HG02885 (cell line): ENCODE results near the gene TMPRSS6.

ENCODE experiments used
- ATAC-seq: cut with Tn5 transposase; IDR thresholded peaks from one replicate; pipeline ENCODE4 v1.9.1; 2021; ENCODE audit warnings: mild to moderate bottlenecking; ENCODE audit not compliant: unreplicated experiment, poor library complexity

Gene TMPRSS6

DNA sequence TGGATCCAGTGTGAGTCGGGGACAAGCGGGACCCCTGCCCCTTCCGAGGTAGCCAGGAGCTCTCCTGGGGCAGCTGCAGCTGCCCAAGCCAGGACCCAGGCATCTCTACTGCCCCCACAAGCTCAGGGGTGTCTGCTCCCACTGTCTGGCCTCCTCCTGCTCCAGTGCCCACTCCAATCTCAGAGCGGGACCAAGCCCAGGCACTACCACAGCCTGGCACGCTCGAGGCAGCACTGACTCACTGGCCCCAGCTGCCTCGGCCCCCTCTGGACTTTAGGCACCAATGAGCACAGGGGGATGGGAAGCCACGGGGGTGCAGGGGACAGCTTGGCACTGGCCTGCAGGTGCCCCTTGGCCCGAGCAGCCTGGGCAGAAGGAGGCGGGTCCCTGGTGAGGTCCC lies 32.0 kb upstream of the TMPRSS6 start:
- no peak for ATAC-seq

DNA sequence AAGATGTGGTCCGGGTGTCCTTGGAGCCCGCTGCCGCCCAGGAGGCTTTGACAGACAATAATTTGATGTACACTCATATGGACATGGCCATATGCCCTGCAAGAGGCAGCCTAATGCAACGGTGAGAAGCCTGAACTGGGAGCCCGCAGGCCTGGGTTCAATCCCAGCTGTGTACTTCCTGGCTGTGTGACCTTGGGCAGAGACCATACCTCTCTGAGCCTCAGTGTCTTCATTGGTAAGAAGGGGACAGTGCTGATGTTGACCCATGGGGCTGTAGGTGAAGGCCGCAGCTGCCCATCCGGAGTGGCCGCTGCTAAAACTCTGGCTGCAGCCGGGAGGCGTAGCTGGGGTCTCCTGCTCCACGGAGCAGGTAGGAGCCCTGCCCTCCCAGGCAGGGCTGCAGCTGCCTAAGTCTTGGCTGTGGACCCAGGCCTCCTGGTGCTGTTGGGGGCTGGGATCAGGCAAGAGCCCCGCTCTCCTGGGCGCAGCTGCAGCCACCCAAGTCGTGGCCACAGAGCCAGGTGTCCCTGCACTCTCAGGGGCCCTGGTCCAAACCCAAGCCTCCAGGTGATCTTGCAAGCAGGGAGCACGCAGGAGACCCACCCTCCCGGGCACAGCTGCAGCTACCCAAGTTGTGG lies 31.3 kb upstream of the TMPRSS6 start:
- ATAC-seq, result no peak

DNA sequence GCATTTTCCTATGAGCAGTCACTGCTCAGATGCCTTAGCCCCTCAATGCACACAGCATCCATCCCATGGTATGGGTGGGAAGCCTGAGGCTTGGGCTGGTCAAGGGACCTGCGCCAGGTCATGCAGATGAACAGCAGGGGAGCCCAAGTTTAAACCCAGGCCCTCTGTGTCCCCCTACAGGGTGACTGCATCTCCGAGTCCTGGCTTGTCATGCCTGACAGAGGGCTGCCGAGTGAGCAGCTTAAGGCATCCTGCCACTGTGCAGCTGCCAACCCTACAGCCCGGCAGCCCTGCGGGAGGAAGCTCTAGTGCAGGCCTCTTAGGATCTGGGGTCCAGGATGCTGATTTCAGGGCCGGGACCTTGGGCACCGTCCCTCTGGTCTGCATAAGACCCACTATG lies 30.2 kb upstream of the TMPRSS6 start:
- ATAC-seq, result no peak

DNA sequence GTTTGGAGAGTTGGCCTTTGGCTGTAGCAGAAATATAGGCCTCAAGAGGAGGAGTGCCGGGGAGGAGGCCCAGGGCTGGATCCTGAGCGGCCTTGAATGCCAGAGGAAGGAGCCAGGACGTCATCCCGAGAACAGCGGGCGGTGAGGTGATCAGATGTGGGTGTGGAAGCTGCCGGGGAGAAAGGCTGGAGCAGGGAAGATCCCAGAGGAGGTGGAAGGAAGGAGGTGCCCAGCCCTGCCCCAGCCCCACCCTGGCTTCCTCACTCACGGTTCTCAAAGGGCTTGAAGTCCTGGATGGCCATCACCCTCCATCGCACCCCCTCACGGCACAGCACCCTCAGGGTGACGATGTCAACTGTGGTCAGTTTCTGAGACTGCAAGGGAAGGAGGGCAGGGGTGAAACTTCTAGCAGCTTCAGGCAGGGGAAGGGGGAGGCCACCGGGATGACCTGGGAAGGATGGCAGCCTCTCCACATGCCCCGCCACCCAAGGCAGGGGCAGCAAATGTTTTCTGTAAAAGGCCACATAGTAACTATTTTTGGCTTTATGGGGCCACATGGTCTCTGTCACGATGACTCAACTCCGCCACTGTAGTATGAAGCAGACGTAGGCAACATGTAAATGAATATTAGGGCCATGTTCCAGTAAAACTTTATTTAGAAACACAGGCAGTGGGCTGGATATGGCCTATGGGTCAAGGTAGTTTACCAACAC lies 29.5 kb upstream of the TMPRSS6 start:
- no peak for ATAC-seq

DNA sequence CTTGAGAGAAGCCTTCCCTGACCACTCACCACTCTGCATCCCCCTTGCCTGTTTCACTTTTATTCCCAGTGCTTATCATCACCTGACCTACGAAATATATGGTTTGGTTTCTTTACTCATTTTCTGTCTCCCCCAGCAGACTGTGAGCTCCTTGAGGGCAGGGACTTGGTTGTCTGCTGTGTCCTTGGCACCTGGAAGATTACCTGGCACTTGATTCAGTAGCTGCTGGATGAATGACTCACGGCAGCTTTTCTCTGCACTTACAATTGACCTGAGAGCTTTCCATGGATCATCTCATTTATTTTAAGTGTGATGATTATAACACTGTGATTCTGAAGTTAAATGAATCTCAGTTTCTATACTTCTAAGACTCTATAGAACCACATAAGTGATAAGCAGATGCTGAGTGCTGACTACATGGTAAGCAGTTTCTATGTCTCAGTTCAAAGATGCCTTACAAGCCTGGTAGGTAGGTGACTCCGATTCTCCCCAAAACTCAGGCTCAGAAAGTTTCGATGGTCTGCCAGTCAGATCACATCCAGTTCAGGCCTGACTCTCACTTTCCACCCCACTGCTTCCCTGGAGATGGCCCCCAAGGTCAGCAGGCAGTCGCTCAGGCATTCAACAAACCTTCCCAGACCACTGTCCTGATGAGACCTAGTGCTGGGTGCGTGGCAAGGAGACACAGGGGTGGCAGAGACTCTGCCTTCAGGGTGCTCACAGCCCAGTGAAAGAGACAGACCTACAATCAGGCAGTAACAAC lies 28.6 kb upstream of the TMPRSS6 start:
- ATAC-seq, result no peak

DNA sequence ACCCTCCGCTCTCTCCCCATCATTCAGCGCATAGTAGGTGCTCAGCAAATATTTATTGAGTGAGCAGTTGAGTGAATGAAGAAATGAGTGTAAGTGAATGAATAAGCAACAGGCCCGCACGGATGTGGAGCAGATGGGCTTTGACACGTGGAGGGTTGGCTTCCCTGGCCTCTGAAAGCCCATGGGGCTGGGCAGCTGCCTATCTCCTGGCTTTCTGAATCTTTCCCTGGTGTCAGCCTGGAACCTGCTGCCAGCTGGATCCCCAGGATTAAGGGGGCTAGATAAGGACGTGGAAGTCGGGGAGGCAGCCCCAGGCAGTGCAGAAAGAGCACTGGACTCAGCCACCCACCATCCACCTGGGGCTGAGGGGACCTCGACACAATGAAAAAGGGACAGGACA lies 27.6 kb upstream of the TMPRSS6 start:
- ATAC-seq, result no peak

DNA sequence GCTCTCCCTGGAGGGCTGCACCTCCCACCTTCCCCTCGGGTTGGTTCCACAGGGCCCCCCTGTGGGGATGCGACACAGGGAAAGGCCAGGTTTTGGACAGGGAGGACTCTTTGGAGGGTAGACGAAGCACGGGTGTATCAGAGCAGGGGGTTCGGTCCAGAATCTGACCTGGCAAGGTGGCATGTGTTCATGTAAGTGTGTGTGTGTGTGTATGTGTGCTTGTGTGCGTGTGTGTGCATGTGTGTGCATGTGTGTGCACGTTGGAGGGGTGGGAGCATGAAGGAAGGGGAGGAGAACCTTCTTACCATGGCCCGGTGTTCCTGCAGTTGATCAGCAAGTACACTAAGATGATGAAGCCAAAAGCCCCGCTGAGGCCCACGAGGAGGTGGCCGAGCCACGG lies 25.5 kb upstream of the TMPRSS6 start:
- no peak for ATAC-seq

DNA sequence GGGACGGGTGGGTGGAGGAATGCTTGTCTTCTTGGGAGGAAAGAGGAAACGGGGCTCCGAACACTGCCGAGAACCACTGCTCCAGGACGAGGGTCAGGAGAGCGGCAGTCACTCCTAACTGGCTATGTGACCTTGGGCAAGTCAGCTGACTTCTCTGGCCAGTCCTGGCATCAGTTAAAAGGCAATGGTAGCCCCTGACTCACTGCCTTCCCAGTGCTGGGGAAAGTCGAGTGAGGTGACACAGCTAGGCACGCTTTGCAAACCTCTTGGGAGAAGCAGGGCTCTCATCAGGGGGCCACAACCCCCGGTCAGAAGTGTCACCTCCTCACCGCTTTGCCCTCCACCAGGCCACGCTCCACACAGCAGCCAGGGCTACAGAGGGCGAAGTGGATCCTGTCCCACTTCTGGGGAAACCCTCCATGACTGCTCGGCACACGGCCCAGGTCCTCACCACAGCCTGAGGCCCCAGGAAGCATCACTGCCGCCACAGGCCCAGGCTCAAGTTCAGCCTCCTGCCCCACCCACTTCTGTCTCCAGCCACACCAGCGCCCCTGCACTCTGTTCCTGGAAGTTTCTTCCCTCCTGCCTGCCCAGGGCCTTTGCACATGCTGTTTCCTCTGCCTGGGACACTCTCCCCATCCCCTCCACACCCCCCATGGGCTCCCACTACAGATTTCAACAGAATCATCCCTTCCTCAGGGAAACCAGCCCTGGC lies 23.9 kb upstream of the TMPRSS6 start:
- no peak for ATAC-seq

DNA sequence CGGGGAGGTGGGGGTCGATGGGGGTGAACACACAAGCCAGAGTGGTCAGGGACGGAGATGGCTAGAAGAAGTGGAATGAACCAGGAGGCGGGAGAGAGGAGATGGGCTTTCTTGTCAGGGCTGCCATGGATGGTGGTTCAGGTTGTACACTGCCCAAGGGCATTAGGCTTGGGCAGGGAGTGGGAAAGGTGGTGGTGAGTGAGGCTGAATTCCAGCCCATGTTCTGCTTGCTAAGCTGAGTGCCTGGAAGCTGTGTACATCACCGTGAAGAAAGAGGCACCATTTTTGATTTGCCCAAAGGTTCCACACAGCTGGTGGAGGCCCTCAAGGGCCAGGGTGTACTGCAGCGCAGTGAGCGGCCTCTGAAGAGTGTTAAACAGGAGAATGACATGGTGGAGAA lies 23.3 kb upstream of the TMPRSS6 start:
- ATAC-seq, result no peak

DNA sequence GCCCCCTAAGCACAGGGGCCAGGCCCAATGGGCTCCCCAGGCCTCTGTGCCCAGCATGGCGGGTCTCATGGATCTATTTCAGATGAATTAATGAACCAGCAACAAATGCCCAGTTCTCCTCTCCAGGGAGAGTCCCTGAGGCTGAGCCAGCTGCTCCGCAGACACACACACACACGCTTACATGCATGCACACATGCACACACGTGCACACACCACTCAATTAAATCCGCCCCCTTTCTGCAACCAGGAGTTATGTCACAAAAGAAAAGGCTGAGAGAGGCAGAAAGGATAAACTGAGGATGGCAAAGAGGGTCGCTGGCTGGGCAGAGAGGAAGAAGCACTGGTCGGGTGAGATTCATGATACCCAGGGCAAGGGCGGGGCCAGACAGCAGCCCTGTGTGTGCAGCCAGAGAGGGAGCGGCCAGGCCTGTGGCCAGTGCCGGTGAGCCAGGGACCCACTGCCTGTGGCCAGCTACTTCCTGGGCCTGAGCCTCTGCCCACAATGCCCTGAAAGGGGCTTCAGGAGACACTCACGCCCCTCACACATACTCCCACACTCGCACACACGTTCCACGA lies 20.4 kb upstream of the TMPRSS6 start:
- ATAC-seq, result no peak

DNA sequence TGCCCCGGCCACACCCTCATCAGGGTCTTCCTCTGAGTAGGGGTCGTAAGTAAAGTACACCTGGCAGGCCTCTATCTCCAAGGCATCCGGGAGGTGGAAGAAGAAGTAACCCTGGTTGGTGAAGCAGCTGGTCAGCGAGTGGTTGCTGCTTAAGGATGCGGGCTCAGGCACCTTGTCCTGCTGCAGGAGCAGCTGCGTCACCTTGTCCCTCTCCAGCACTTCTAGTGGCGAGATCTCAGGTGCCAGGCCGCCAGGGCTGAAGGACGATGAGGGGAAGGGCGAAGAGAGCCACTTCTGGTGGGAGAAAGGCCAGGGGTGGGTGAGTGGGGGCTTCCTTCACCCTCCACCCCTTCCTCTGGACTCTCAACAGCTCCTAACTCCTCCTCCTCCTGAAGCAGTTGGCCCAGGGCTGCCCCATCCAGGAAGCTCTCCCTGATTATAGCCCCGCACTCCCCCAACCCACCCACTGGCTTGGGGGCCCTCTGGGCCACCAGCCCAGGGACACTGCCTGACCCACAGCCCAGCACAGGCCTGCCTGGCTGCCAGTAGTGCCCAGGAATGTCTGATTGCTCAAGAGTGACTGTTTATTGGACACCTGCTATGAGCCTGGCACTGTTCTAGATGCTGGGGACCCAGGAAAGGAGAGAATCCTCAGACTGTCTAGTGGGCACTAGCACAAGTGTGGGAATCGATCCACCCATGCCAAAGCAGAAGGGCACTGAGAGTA lies 19.2 kb upstream of the TMPRSS6 start:
- ATAC-seq, result no peak

DNA sequence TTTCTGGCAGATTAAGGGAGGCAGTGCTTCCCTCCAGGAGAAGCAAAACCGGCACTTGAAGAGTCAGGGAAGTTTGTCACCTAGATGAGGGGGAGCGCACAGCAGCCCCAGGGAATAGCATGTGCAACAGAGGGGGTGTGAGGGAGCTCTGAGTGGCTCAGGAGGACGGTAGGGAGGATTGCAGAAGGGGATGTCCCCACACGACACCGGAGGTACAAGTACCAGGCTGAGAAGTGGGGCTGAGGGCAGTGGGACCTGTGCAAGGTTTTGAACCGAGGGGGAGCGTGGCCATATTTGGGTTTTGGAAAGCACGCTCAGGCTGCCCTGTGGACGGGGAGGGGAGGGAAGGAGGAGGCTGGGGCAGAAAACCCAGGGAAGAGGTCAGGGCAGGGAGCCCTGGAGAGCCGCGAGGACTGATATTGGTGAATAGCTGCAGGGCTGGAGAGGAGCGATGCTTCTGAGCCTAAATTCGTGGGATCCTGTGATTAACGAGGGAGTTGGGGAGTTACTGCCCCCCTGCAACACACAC lies 17.9 kb upstream of the TMPRSS6 start:
- no peak for ATAC-seq

DNA sequence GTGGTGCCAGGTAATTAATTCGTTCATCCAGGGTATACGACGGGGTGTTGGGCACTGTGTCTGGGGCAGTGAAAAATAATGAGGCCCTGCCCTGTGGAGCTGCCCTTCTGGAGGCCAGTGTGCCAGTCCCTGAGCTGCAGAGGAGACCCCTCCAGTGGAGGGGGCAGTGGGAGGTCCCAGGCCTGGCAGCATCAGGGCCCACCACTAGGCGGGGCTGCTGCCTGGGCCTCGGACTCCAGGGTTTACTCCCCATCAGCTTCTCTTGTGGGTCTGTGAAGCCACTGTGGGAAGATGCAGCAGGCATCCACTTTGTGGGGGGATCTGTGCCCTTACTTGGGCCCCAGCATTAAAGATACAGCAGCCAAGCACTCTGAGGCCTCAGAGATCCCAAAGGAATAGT lies 17.4 kb upstream of the TMPRSS6 start:
- ATAC-seq, result no peak

DNA sequence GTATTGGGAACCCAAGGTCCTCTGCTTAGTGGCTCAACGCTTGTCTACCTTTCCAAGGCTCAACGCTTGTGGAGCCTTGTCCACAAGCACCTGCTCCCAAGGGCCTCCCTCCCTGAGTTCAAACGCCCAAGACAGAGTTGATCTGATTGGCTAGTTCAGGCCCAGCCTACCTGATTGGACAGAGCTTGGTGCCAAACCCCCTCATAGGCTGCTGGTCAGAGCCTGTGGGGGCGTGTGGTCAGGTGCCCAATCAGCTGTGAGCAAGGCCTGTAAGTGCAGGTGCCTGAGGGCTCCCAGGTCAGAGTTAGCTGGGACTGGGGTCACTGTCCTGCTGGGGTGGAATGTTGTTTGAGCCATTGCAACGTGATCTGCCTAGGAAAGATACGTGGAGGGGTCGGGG lies 16.9 kb upstream of the TMPRSS6 start:
- no peak for ATAC-seq

DNA sequence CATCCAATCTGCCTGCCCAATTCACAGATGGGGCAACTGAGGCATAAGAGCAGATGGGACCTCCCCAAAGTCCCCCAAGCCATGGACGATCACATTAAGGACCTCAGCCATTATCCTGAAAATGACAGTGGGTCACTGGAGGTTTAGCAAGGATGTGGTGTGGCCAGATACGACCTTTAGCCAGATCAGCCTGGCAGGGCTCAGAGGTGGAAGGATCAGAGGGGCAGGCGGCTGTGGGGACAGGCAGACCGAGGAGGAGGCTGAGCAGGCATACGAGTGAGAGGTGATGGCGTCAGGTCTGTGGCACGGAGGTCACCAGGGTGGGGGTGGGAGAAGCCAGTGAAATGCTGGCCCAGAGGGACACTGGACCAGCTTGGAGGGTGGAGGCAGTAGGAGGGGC lies 14.1 kb upstream of the TMPRSS6 start:
- no peak for ATAC-seq

DNA sequence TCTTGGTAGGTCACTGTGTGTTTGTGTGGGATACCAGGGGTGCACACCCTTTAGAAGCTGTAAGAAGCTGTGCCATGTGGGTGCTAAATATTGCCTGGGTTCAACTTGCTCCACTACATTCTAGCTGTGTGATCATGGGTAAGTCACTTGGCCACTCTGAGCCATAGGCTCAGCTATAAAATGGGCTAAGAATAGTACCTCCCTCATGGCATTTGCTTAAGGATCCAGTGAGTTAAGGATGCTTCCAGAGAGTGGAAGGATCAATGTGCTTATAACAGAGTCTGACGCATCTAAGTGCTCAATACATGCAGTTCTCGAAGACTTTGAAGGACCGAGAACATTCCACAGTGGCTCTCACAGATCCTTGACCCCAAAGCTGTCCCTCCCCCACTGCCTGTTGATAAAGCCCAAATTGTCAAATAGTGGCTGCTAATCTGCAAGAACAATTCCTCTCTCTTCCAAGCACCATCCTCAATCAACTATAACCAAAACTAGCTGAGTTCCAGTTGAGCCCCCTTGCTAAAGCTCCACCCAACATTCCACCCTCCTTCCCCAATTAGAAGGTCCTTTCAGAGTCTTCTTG lies 13.2 kb upstream of the TMPRSS6 start:
- no peak for ATAC-seq

DNA sequence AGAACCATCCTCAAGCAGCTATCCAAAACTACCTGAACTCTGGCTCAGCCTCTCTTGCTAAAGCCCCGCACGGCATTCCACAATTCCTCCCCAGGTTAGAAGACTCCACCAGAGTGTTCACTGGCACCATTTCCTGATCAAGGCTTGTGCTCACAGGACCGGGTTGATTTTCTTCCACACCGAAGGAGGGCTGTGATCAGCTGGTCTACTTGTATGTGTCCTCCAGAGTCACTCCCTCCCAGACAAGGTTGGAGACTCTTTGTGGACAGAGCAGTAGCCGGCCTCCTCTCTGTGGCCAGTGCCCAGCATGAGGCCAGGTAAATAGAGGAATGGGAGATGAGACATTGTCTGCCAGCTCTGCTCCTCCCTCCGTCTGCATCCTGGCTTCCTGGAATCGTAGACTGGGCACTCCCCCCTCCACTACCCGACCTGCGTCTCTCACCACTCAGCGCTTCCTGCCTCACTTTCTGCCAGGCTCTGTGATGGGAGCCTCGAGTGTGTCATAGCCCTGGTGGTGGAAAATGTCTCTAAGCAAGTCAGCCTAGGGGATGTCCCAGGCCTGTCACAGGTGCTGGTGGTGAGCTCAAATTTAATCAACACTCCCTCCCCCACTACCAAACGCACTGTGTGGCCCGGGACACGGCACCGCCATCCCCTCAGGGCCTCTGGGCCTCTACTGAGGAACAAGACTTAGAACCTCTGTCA lies 12.5 kb upstream of the TMPRSS6 start:
- ATAC-seq, result peak; percentile 77

DNA sequence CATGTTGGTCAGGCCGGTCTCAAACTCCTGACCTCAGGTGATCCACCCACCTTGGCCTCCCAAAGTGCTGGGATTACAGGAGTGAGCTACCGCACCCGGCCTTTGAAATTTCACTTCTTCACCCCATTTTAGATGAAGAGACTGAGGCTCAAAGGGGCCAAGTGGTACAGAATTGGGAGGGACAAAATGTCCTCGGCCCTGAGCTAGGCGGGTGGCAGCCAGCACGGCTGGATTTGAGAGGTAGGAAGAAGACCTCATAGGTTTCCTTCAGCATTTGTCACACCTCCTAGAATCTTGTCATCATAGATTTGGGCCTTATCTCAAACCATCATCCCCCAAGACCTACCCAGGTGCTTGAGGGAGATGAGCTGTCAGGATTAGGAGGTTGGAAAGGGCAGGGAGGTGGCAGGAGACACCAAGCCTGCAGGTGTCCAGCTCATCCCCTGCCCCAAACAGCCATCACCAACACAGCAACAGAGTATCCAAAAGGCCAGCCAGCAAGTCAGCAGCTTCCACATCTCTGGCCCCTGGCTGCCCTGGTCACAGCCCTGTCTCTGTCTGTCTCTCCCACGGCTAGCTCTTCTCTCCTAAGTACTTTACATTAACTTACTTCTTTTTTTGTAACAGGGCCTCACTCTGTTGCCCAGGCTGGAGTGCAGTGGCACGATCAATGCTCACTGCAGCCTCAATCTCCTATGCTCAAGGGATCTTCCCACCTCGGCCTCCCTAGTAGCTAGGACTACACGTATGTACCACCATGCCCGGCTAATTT lies 11.2 kb upstream of the TMPRSS6 start:
- ATAC-seq, result no peak
